ENCODE results near the gene RNF126.

Gene RNF126

DNA sequence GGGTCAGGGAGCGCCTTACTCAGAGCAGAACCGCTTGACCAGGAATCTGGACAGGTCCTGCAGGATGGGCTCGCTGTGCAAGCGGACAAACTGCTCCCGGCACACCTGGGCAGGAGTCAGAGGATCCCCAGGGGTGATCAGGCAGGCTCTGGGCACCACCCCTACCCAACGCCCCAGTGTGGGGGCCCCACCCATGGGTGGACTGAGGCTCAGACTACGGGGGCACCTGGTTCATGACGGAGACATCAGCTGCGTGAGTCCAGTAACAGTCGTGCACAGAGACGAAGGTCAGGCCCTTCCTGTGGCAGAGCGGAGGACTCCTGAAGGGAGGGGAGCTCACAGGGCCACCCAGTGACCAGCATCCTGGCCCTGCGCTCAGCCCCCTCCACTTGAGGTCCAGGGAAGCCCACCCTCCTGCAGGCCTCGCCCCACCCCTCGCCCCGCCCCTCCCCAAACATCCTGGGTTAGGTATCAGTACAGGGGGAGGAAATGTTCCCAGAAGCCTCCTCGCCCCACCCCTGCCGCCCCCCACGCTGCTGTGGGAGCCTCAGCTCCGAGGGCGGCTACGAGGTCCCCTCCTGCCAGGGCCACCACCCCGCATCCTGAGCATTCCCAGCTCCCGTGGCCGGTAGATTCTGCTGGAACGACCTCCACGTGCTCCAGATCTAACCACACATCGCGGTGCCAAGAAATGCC lies 45.3 kb downstream of the RNF126 start:
- DNase-seq (ENCODE audit: low spot score) = no peak
- Histone ChIP-seq H3K36me3 (ENCODE audit: low read depth) (peaks cover 4% of the 10 kb centered on the region), H3K4me3 (ENCODE audit: severe bottlenecking) (no peak overlapping the region), H3K27ac (ENCODE audit: poor library complexity, severe bottlenecking) (no peak overlapping the region), H3K9me3 (ENCODE audit: severe bottlenecking) (no peaks in the 10 kb centered on the region), H3K27me3 (ENCODE audit: insufficient read depth, poor library complexity, severe bottlenecking) (no peaks in the 10 kb centered on the region), H3K4me1 (ENCODE audit: insufficient read depth, poor library complexity, severe bottlenecking) (no peaks in the 10 kb centered on the region)
- no peak for ATAC-seq (ENCODE audit: low read depth)
- TF ChIP-seq, protein P1, sequence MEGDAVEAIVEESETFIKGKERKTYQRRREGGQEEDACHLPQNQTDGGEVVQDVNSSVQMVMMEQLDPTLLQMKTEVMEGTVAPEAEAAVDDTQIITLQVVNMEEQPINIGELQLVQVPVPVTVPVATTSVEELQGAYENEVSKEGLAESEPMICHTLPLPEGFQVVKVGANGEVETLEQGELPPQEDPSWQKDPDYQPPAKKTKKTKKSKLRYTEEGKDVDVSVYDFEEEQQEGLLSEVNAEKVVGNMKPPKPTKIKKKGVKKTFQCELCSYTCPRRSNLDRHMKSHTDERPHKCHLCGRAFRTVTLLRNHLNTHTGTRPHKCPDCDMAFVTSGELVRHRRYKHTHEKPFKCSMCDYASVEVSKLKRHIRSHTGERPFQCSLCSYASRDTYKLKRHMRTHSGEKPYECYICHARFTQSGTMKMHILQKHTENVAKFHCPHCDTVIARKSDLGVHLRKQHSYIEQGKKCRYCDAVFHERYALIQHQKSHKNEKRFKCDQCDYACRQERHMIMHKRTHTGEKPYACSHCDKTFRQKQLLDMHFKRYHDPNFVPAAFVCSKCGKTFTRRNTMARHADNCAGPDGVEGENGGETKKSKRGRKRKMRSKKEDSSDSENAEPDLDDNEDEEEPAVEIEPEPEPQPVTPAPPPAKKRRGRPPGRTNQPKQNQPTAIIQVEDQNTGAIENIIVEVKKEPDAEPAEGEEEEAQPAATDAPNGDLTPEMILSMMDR (IDR thresholded peaks at IDR 0.05; ENCODE audit: poor library complexity, severe bottlenecking) = no peak

DNA sequence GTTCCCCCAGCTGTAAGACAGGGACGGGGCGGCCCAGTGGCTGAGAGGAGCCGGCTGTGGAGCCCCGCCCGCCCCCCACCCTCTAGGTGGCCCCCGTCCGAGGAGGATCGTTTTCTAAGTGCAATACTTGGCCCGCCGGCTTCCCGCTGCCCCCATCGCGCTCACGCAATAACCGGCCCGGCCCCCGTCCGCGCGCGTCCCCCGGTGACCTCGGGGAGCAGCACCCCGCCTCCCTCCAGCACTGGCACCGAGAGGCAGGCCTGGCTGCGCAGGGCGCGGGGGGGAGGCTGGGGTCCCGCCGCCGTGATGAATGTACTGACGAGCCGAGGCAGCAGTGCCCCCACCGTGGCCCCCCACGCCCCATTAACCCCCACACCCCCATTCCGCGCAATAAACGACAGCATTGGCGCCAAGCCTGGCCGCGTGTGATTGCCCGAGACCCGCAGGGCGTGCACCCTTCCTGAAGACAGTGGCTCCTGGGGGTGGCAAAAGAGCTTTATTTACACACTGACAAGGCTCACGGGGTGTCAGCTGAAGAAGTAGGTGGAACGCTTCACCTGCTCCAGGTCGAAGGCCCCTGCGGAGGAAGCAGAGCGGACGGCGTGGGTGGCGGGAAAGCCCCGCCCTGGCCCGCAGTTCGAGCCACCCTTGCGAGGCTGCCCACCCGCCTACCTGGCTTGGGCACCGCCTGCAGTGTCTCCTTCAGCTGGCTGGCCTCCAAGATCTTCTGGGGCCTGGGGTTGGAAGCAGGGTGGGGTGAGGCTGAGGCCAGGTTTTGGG lies 46.1 kb downstream of the RNF126 start:
- peaks cover 4% of the 10 kb centered on the region for H3K36me3 ChIP-seq (ENCODE audit: low read depth)
- no peaks in the 10 kb centered on the region for H3K9me3 ChIP-seq (ENCODE audit: severe bottlenecking)
- TF ChIP-seq, protein P1 (IDR thresholded peaks at IDR 0.05; ENCODE audit: poor library complexity, severe bottlenecking) = no peak
- no peaks in the 10 kb centered on the region for H3K27me3 ChIP-seq (ENCODE audit: insufficient read depth, poor library complexity, severe bottlenecking)
- no peak overlapping the region for H3K27ac ChIP-seq (ENCODE audit: poor library complexity, severe bottlenecking)
- H3K4me1 ChIP-seq (ENCODE audit: insufficient read depth, poor library complexity, severe bottlenecking) = no peaks in the 10 kb centered on the region
- no peak overlapping the region for H3K4me3 ChIP-seq (ENCODE audit: severe bottlenecking)
- no peak for DNase-seq (ENCODE audit: low spot score)
- no peak for ATAC-seq (ENCODE audit: low read depth)

DNA sequence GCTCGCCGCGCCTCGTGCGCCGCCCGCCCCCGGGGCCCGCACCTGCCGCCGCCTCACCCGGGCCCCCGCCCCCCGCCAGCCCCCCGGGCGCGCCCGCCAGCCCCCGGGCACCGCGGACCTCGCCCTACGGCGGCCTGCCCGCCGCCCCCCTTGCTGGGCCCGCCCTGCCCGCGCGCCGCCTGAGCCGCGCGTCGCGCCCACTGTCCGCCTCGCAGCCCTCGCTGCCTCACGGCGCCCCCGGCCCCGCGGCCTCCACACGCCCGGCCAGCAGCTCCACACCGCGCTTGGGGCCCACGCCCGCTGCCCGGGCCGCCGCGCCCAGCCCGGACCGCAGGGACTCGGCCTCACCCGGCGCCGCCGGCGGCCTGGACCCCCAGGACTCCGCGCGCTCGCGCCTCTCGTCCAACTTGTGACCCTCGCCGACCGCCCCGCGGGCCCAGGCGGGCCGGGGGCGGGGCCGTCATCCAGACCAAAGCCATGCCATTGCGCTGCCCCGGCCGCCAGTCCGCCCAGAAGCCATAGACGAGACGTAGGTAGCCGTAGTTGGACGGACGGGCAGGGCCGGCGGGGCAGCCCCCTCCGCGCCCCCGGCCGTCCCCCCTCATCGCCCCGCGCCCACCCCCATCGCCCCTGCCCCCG lies 46.8 kb downstream of the RNF126 start:
- TF ChIP-seq, protein P1 (IDR thresholded peaks at IDR 0.05; ENCODE audit: poor library complexity, severe bottlenecking) = no peak
- H3K9me3 ChIP-seq (ENCODE audit: severe bottlenecking) = no peaks in the 10 kb centered on the region
- H3K4me3 ChIP-seq (ENCODE audit: severe bottlenecking) = no peak overlapping the region
- H3K4me1 ChIP-seq (ENCODE audit: insufficient read depth, poor library complexity, severe bottlenecking) = no peaks in the 10 kb centered on the region
- DNase-seq (ENCODE audit: low spot score) (no peak), ATAC-seq (ENCODE audit: low read depth) (no peak)
- H3K36me3 ChIP-seq (ENCODE audit: low read depth) = peaks cover 4% of the 10 kb centered on the region
- no peaks in the 10 kb centered on the region for H3K27me3 ChIP-seq (ENCODE audit: insufficient read depth, poor library complexity, severe bottlenecking)
- no peak overlapping the region for H3K27ac ChIP-seq (ENCODE audit: poor library complexity, severe bottlenecking)

DNA sequence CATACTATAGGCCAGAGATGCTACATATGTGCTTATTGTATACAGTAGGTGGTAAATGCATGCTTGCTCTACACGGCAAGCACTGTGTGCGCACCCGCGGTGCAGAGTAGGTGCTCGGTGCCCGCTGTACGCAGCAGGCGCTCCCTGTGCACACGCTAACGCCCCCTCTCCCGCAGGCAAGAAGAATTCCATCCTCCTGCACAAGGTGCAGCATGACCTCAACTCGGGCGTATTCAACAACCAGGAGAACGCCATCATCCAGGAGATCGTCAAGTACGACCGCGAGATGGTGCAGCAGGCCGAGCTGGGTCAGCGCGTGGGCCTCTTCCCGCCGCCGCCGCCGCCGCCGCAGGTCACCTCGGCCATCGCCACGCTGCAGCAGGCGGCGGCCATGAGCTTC lies 47.4 kb downstream of the RNF126 start:
- no peak overlapping the region for H3K27ac ChIP-seq (ENCODE audit: poor library complexity, severe bottlenecking)
- H3K4me3 ChIP-seq (ENCODE audit: severe bottlenecking) = no peak overlapping the region
- no peaks in the 10 kb centered on the region for H3K27me3 ChIP-seq (ENCODE audit: insufficient read depth, poor library complexity, severe bottlenecking)
- H3K36me3 ChIP-seq (ENCODE audit: low read depth) = peaks cover 4% of the 10 kb centered on the region
- TF ChIP-seq, protein P1 (IDR thresholded peaks at IDR 0.05; ENCODE audit: poor library complexity, severe bottlenecking) = no peak
- H3K4me1 ChIP-seq (ENCODE audit: insufficient read depth, poor library complexity, severe bottlenecking) = no peaks in the 10 kb centered on the region
- no peak for DNase-seq (ENCODE audit: low spot score)
- ATAC-seq (ENCODE audit: low read depth) = 0 out of 3 replicates have a peak, but pooled peaks have one; percentile 33
- H3K9me3 ChIP-seq (ENCODE audit: severe bottlenecking) = no peaks in the 10 kb centered on the region

Data from RWPE2 (cell line).